Measurements from ENCODE around the gene SLC2A9. TPM values are rescaled to one million over a fixed set of nuclear protein-coding genes. Genes with fewer than 3 reads are reported as not detected.
"Not testable (repeated sequence)": the region's sequence is repeated elsewhere in the genome, so short reads cannot be mapped to it uniquely, and the experiment has no call there.

The SLC2A9 gene
- total RNA-seq, 6 experiments from 2014 or later = 16.1 to 25.0 (median 19.8) TPM

DNA sequence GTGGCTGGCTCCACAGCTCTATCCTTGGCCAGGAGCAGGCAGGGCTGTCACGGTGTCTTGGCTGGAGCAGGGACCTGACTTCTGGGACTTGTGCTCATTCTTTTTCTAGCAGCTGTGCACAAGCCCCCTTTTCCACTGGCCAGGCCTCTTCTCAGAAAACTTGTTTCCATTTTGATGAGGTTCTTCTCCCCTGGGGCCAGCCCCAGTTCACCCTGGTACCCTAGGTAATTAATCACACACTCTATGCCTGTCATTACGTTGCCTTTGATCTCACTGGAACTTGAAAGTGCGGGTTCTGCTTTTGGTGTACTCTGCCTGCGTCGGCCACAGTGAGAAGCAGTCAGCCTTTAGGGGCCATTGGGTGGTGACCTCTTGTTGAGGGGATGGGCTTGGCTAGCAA is 213.2 kb downstream of the SLC2A9 start:
- Histone ChIP-seq H3K4me1 (no peaks in the 10 kb centered on the region), H3K4me3 (no peak overlapping the region), H3K9me3 (no peaks in the 10 kb centered on the region), H3K36me3 (no peaks in the 10 kb centered on the region), H3K27me3 (no peaks in the 10 kb centered on the region), H3K27ac (no peak overlapping the region)
- ATAC-seq (no peak), DNase-seq (no peak)
- TF ChIP-seq, protein P1, sequence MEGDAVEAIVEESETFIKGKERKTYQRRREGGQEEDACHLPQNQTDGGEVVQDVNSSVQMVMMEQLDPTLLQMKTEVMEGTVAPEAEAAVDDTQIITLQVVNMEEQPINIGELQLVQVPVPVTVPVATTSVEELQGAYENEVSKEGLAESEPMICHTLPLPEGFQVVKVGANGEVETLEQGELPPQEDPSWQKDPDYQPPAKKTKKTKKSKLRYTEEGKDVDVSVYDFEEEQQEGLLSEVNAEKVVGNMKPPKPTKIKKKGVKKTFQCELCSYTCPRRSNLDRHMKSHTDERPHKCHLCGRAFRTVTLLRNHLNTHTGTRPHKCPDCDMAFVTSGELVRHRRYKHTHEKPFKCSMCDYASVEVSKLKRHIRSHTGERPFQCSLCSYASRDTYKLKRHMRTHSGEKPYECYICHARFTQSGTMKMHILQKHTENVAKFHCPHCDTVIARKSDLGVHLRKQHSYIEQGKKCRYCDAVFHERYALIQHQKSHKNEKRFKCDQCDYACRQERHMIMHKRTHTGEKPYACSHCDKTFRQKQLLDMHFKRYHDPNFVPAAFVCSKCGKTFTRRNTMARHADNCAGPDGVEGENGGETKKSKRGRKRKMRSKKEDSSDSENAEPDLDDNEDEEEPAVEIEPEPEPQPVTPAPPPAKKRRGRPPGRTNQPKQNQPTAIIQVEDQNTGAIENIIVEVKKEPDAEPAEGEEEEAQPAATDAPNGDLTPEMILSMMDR (IDR thresholded peaks at IDR 0.05) = no peak
- TF ChIP-seq POLR2A (IDR thresholded peaks at IDR 0.05) = no peak
- 84% methylated on average over 4 of the region's 5 CpGs for WGBS (ENCODE audit: insufficient coverage, low coverage, low lambda C conversion rate, missing lambda C conversion rate)
- intact Hi-C loops (cut with DNase I) = no loop called here

DNA sequence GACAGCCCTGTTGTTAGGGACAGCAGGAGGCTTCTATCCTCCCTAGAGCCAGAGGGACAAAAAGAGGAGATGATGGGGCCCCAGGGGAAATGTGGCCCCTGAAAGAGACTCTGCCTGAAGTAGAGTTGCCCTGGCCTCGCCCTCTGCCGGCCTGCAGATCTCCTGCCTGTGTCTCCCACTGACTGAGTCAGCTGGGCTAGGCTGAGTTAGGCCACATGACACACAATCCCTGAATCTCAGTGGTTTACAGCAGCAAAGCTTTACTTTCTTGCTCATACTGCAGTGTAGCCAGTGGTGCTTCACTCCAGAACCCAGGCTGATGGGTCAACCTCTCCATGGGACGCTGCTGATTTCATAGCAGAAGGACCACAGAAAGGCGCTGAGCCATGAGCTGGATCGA is 216.4 kb downstream of the SLC2A9 start:
- DNase-seq = no peak
- no peaks in the 10 kb centered on the region for H3K36me3 ChIP-seq
- no peak overlapping the region for H3K27ac ChIP-seq
- WGBS (ENCODE audit: insufficient coverage, low coverage, low lambda C conversion rate, missing lambda C conversion rate) = 67% methylated on average over 1 of the region's 5 CpGs
- ATAC-seq = no peak
- intact Hi-C loops (cut with DNase I) = no loop called here
- H3K27me3 ChIP-seq = no peaks in the 10 kb centered on the region
- H3K4me1 ChIP-seq = no peaks in the 10 kb centered on the region
- TF ChIP-seq POLR2A (IDR thresholded peaks at IDR 0.05) = no peak
- TF ChIP-seq, protein P1 (IDR thresholded peaks at IDR 0.05) = no peak
- no peak overlapping the region for H3K4me3 ChIP-seq
- no peaks in the 10 kb centered on the region for H3K9me3 ChIP-seq

DNA sequence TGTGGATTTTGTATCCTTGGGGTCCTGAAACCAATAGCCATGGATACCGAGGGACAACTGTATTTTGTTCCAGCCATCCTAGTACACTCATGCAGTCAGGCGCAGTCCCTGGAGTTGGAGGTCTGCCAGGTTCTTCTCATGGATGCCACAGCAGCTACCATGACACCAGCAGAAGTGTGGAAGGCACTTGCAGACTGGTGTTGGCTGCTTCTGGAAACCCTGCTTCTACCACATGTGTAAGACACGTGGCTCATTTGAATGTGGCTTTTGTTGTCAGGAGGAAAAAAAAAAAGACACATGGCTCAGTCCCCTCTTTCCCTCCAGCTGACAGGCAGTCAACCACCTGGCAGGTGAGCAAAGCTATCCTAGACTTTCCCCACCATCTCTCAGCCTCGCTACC is 220.4 kb downstream of the SLC2A9 start:
- no peak overlapping the region for H3K27ac ChIP-seq
- H3K4me3 ChIP-seq = no peak overlapping the region
- no peak for DNase-seq
- no peaks in the 10 kb centered on the region for H3K27me3 ChIP-seq
- WGBS (ENCODE audit: insufficient coverage, low coverage, low lambda C conversion rate, missing lambda C conversion rate) = 86% methylated on average over 3 of the region's 4 CpGs
- no peak for ATAC-seq
- H3K9me3 ChIP-seq = no peaks in the 10 kb centered on the region
- H3K36me3 ChIP-seq = no peaks in the 10 kb centered on the region
- TF ChIP-seq, protein P1 (IDR thresholded peaks at IDR 0.05) = no peak
- TF ChIP-seq POLR2A (IDR thresholded peaks at IDR 0.05) = no peak
- no peaks in the 10 kb centered on the region for H3K4me1 ChIP-seq
- intact Hi-C loops (cut with DNase I) = no loop called here

DNA sequence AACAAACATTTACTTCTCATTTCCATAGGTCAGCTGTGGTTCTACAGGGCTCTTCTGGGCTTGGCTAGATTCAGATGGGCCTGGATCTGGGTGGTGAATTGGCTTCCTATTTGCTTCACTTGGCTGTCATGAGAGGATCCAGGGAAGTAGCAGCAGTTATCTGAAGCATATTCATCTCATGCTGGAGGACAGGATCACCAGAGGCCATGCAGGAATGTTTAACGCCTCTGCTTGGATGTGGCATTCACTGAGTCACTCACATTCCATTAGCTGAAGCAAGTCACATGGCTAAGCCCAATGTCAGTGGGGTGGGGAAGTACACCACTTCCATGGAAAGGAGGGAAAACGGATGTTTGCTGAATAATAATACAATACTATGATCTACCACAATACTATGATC is 224.7 kb downstream of the SLC2A9 start:
- H3K9me3 ChIP-seq; H3K4me1 ChIP-seq; H3K36me3 ChIP-seq; H3K4me3 ChIP-seq; H3K27ac ChIP-seq; H3K27me3 ChIP-seq; intact Hi-C loops (cut with DNase I); ATAC-seq; DNase-seq: not testable (repeated sequence)
- WGBS (ENCODE audit: insufficient coverage, low coverage, low lambda C conversion rate, missing lambda C conversion rate) = 44% methylated on average over 2 of the region's 2 CpGs

DNA sequence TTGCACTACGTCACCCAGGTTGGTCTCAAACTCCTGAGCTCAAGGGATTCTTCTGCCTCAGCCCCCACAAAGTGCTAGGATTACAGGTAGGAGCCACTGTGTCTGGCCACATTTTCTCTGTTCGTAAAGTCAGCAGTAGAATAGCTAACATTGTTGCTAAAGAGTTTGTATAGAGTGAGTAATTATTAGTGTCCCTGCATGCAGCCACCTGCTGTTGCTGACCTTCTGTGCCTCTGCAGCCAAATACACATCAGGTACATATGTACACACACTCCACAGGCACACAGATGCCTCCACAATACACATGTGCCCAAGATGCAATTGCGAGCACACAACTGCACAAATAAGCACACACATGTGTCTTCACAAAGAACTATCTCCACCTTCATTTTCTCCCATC is 228.9 kb downstream of the SLC2A9 start:
- DNase-seq (no peak), ATAC-seq (no peak)
- Histone ChIP-seq H3K4me3 (no peak overlapping the region), H3K9me3 (no peaks in the 10 kb centered on the region), H3K36me3 (no peaks in the 10 kb centered on the region), H3K27me3 (no peaks in the 10 kb centered on the region), H3K27ac (no peak overlapping the region), H3K4me1 (no peaks in the 10 kb centered on the region)
- WGBS (ENCODE audit: insufficient coverage, low coverage, low lambda C conversion rate, missing lambda C conversion rate) = 92% methylated on average over 3 of the region's 3 CpGs
- intact Hi-C loops (cut with DNase I) = no loop called here
- TF ChIP-seq POLR2A (IDR thresholded peaks at IDR 0.05) = no peak
- TF ChIP-seq, protein P1 (IDR thresholded peaks at IDR 0.05) = no peak

DNA sequence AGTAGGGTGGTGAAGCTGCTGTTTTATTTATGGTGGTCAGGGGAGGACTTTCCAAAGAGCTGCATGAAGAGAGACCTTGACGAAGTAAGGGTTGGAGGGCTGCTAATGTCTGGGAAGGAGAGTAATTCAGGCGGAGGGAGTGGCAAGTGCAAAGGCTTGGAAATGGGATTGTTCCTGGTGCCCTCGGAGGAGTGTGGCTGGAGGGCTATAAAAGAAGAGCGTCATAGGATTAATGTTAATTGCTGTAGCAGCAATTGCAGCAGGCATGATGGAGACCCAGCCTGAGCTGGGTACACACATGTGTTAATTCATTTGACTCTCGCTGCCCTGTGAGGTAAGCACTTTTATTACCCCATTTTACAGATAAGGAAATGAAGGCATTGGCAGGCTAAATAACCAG is 235.4 kb downstream of the SLC2A9 start:
- H3K27me3 ChIP-seq; ATAC-seq; H3K9me3 ChIP-seq; H3K4me1 ChIP-seq; intact Hi-C loops (cut with DNase I); H3K36me3 ChIP-seq; DNase-seq; H3K4me3 ChIP-seq; H3K27ac ChIP-seq: not testable (repeated sequence)
- WGBS (ENCODE audit: insufficient coverage, low coverage, low lambda C conversion rate, missing lambda C conversion rate) = 82% methylated on average over 4 of the region's 5 CpGs
